Measurements from ENCODE around the gene B3GNT4.

GRCh38 chr12:122208073-122208820, 4.7 kb downstream of the B3GNT4 start:
- TF ChIP-seq MAX (IDR thresholded peaks at IDR 0.05) (no peak), TEAD4 (IDR thresholded peaks at IDR 0.05) (no peak), FOXM1 (IDR thresholded peaks at IDR 0.05; ENCODE audit: borderline replicate concordance, low read depth) (no peak), ZBTB7A (IDR thresholded peaks at IDR 0.05; ENCODE audit: low read depth) (no peak), REST (IDR thresholded peaks at IDR 0.05; ENCODE audit: low read depth) (no peak), EP300 (IDR thresholded peaks at IDR 0.05; ENCODE audit: borderline replicate concordance) (no peak), TAF1 (IDR thresholded peaks at IDR 0.05; ENCODE audit: low read depth) (no peak), TCF12 (IDR thresholded peaks at IDR 0.05; ENCODE audit: low read depth) (no peak), YY1 (IDR thresholded peaks at IDR 0.05; ENCODE audit: low read depth) (no peak), CREB1 (IDR thresholded peaks at IDR 0.05; ENCODE audit: low read depth) (no peak), NFIC (IDR thresholded peaks at IDR 0.05) (no peak), EGR1 (IDR thresholded peaks at IDR 0.05) (no peak), RAD21 (IDR thresholded peaks at IDR 0.05; ENCODE audit: low read depth) (no peak), USF1 (IDR thresholded peaks at IDR 0.05) (no peak)
